IPS-18a (cell line): ENCODE data around the gene ARMCX5.

ENCODE experiments used
- H3K27ac ChIP-seq: one replicate; pipeline ENCODE4 v1.5.1; 2013; ENCODE audit warnings: low read length
- H3K27me3 ChIP-seq: one replicate; pipeline ENCODE4 v1.6.1; 2013; ENCODE audit warnings: mild to moderate bottlenecking, low read length; ENCODE audit not compliant: control insufficient read depth, insufficient read depth
- H3K36me3 ChIP-seq: one replicate; pipeline ENCODE4 v1.6.1; 2013; ENCODE audit warnings: low read depth, low read length; ENCODE audit not compliant: control insufficient read depth
- H3K4me1 ChIP-seq: one replicate; pipeline ENCODE4 v1.6.1; 2013; ENCODE audit warnings: low read depth, low read length; ENCODE audit not compliant: control insufficient read depth
- H3K4me3 ChIP-seq: one replicate; pipeline ENCODE4 v1.5.1; 2013; ENCODE audit warnings: low read length
- H3K9ac ChIP-seq: one replicate; pipeline ENCODE4 v1.6.1; 2013; ENCODE audit warnings: mild to moderate bottlenecking, low read length, moderate library complexity
- H3K9me3 ChIP-seq: one replicate; pipeline ENCODE4 v1.6.1; 2013; ENCODE audit warnings: low read depth, low read length; ENCODE audit not compliant: control insufficient read depth

Gene ARMCX5

GRCh38 chrX:102599084-102599950 lies at the start of gene ARMCX5:
Gene ARMCX5 (plus strand): TSS chrX:102599515. CDS start chrX:102602142, 2,627 bp downstream.
- peaks cover 5% of the 10 kb centered on the region for H3K9me3 ChIP-seq
- H3K4me3 ChIP-seq: peak within 1 kb of the TSS; percentile 87
- H3K36me3 ChIP-seq: peaks cover 6% of the 10 kb centered on the region
- H3K27ac ChIP-seq: no peak within 1 kb of the TSS
- no peaks in the 10 kb centered on the region for H3K27me3 ChIP-seq
- H3K4me1 ChIP-seq: no peaks in the 10 kb centered on the region
- H3K9ac ChIP-seq: peak within 1 kb of the TSS; percentile 84

- peaks cover 17% of the 10 kb centered on the region for H3K9me3 ChIP-seq
- H3K4me1 ChIP-seq: no peaks in the 10 kb centered on the region
- H3K36me3 ChIP-seq: no peaks in the 10 kb centered on the region
- H3K4me3 ChIP-seq: no peak overlapping the region
- no peak overlapping the region for H3K27ac ChIP-seq
- no peak overlapping the region for H3K9ac ChIP-seq
- H3K27me3 ChIP-seq: no peaks in the 10 kb centered on the region
Measured at GRCh38 chrX:102558607-102559006, 40.7 kb upstream of the ARMCX5 start.

- Histone ChIP-seq H3K4me3 (no peak overlapping the region), H3K36me3 (no peaks in the 10 kb centered on the region), H3K4me1 (no peaks in the 10 kb centered on the region), H3K9me3 (peaks cover 5% of the 10 kb centered on the region), H3K27me3 (no peaks in the 10 kb centered on the region), H3K27ac (no peak overlapping the region), H3K9ac (no peak overlapping the region)
Measured at GRCh38 chrX:102560423-102561068, 38.8 kb upstream of the ARMCX5 start.

GRCh38 chrX:102580891-102581290 lies 18.4 kb upstream of the ARMCX5 start:
- H3K9ac ChIP-seq: no peak overlapping the region
- H3K4me3 ChIP-seq: no peak overlapping the region
- no peaks in the 10 kb centered on the region for H3K9me3 ChIP-seq
- H3K27me3 ChIP-seq: no peaks in the 10 kb centered on the region
- no peaks in the 10 kb centered on the region for H3K36me3 ChIP-seq
- no peaks in the 10 kb centered on the region for H3K4me1 ChIP-seq
- H3K27ac ChIP-seq: no peak overlapping the region

GRCh38 chrX:102593367-102593766 lies 5.9 kb upstream of the ARMCX5 start:
- no peak overlapping the region for H3K4me3 ChIP-seq
- H3K27ac ChIP-seq: no peak overlapping the region
- no peaks in the 10 kb centered on the region for H3K4me1 ChIP-seq
- no peaks in the 10 kb centered on the region for H3K27me3 ChIP-seq
- peaks cover 10% of the 10 kb centered on the region for H3K9me3 ChIP-seq
- H3K9ac ChIP-seq: no peak overlapping the region
- H3K36me3 ChIP-seq: no peaks in the 10 kb centered on the region

- peak overlapping the region; percentile 87 for H3K4me3 ChIP-seq
- H3K9me3 ChIP-seq: peaks cover 5% of the 10 kb centered on the region
- H3K27me3 ChIP-seq: no peaks in the 10 kb centered on the region
- no peaks in the 10 kb centered on the region for H3K4me1 ChIP-seq
- H3K27ac ChIP-seq: no peak overlapping the region
- H3K9ac ChIP-seq: peak overlapping the region; percentile 84
- peaks cover 6% of the 10 kb centered on the region for H3K36me3 ChIP-seq
Measured at GRCh38 chrX:102599951-102600579, 750 bp downstream of the ARMCX5 start.

GRCh38 chrX:102604327-102604726 lies 5.0 kb downstream of the ARMCX5 start:
- Histone ChIP-seq H3K9ac (no peak overlapping the region), H3K9me3 (peaks cover 12% of the 10 kb centered on the region), H3K27me3 (no peaks in the 10 kb centered on the region), H3K27ac (no peak overlapping the region), H3K4me1 (no peaks in the 10 kb centered on the region), H3K36me3 (peaks cover 6% of the 10 kb centered on the region), H3K4me3 (no peak overlapping the region)

GRCh38 chrX:102606115-102606514 lies 6.8 kb downstream of the ARMCX5 start:
- peaks cover 15% of the 10 kb centered on the region for H3K9me3 ChIP-seq
- peaks cover 6% of the 10 kb centered on the region for H3K36me3 ChIP-seq
- no peaks in the 10 kb centered on the region for H3K27me3 ChIP-seq
- H3K9ac ChIP-seq: no peak overlapping the region
- no peaks in the 10 kb centered on the region for H3K4me1 ChIP-seq
- H3K4me3 ChIP-seq: no peak overlapping the region
- H3K27ac ChIP-seq: no peak overlapping the region

- no peaks in the 10 kb centered on the region for H3K4me1 ChIP-seq
- H3K27me3 ChIP-seq: no peaks in the 10 kb centered on the region
- H3K27ac ChIP-seq: no peak overlapping the region
- no peak overlapping the region for H3K9ac ChIP-seq
- H3K4me3 ChIP-seq: no peak overlapping the region
- H3K36me3 ChIP-seq: no peaks in the 10 kb centered on the region
- H3K9me3 ChIP-seq: peaks cover 17% of the 10 kb centered on the region
Measured at GRCh38 chrX:102610905-102611304, 11.6 kb downstream of the ARMCX5 start.

- H3K36me3 ChIP-seq: no peaks in the 10 kb centered on the region
- H3K9ac ChIP-seq: no peak overlapping the region
- no peak overlapping the region for H3K4me3 ChIP-seq
- H3K9me3 ChIP-seq: peaks cover 28% of the 10 kb centered on the region
- no peaks in the 10 kb centered on the region for H3K27me3 ChIP-seq
- H3K27ac ChIP-seq: no peak overlapping the region
- H3K4me1 ChIP-seq: no peaks in the 10 kb centered on the region
Measured at GRCh38 chrX:102624105-102624504, 24.8 kb downstream of the ARMCX5 start.

- Histone ChIP-seq H3K9me3 (peaks cover 20% of the 10 kb centered on the region), H3K27me3 (no peaks in the 10 kb centered on the region), H3K4me1 (no peaks in the 10 kb centered on the region), H3K36me3 (no peaks in the 10 kb centered on the region), H3K4me3 (no peak overlapping the region), H3K27ac (no peak overlapping the region), H3K9ac (no peak overlapping the region)
Measured at GRCh38 chrX:102627640-102628039, 28.3 kb downstream of the ARMCX5 start.
